GM12878 (cell line): Measurements from ENCODE around the gene GMCL2.

Experiments
- BCL11A ChIP-seq: IDR thresholded peaks from 2 replicates; pipeline ENCODE4 v1.6.1; 2011; ENCODE audit warnings: low read depth, low read length
- CTCF ChIP-seq, 3 experiments: IDR thresholded peaks in 2 of 3; conservative IDR thresholded peaks in 1 of 3; 2 replicates each; pipeline ENCODE4 v1.5.1; 2011; ENCODE audit warnings: low read depth in 3 of 3, low read length in 3 of 3, mild to moderate bottlenecking in 3 of 3, control low read depth in 2 of 3, moderate library complexity in 2 of 3, inconsistent platforms in 1 of 3, mixed read lengths in 1 of 3; ENCODE audit not compliant: control insufficient read depth in 2 of 3, insufficient read depth in 1 of 3; ENCODE audit errors: extremely low read depth in 1 of 3
- EZH2 ChIP-seq: IDR thresholded peaks from 2 replicates; pipeline ENCODE4 v1.6.1; 2012; ENCODE audit warnings: low read depth, mild to moderate bottlenecking, control low read depth, inconsistent platforms, low read length, borderline replicate concordance; ENCODE audit not compliant: control insufficient read depth
- MXI1 ChIP-seq: fragments of 150-350 bp; IDR thresholded peaks from 2 replicates; pipeline ENCODE4 v1.6.1; 2011; ENCODE audit warnings: low read depth, mild to moderate bottlenecking, inconsistent platforms, low read length, improper control_type of control experiment
- REST ChIP-seq: IDR thresholded peaks from 2 replicates; pipeline ENCODE4 v1.6.1; 2012; ENCODE audit warnings: mild to moderate bottlenecking, low read depth, low read length
- TAF1 ChIP-seq: IDR thresholded peaks from 2 replicates; pipeline ENCODE4 v1.6.1; 2011; ENCODE audit warnings: mild to moderate bottlenecking, low read depth, low read length, borderline replicate concordance
- ZNF274 ChIP-seq: IDR thresholded peaks from one replicate; pipeline ENCODE4 v1.8.0; 2011; ENCODE audit not compliant: insufficient read length, insufficient read depth

- TF ChIP-seq EZH2, result no peak
- no peak for TF ChIP-seq MXI1
- TF ChIP-seq BCL11A, result no peak
- TF ChIP-seq TAF1, result no peak
- TF ChIP-seq ZNF274, result no peak
- TF ChIP-seq CTCF (IDR thresholded peaks at IDR 0.05 in 2 of 3, conservative IDR thresholded peaks at IDR 0.05 in 1 of 3; ENCODE audit: control insufficient read depth in 2 of 3, extremely low read depth in 1 of 3, insufficient read depth in 1 of 3, low read depth in 3 of 3, low read length in 3 of 3), result no peak
- no peak for TF ChIP-seq REST
These were observed 35.1 kb upstream of the GMCL2 start for GRCh38 chr5:178222292-178222691.
